Measurements from ENCODE around the gene PDE4A. TPM values are rescaled to one million over a fixed set of nuclear protein-coding genes. Genes with fewer than 3 reads are reported as not detected.
A peak's percentile ranks its signal among the peaks of the same experiment; 100 is the strongest.

PDE4A gene
- total and polyA plus RNA-seq, 7 experiments from 2014 or later, result 0.47 to 51.8 (median 2.0) TPM

- H3K4me1 Mint-ChIP-seq, result peaks cover 11 to 24% (median 17%) of the 10 kb centered on the region in 7 donors
- no peak for ATAC-seq
- H3K27ac Mint-ChIP-seq, result peak overlapping the region in 1 of 9 donors; percentile 19
- Histone ChIP-seq H3K36me3 (ENCODE audit: control insufficient read depth in 2 of 3, insufficient read depth in 3 of 3, low read length in 3 of 3) (no peaks in the 10 kb centered on the region), H3K27ac (ENCODE audit: low read depth, low read length) (no peak overlapping the region), H3K9me3 (ENCODE audit: control insufficient read depth in 2 of 3, low read length in 3 of 3) (no peaks in the 10 kb centered on the region), H3K4me3 (ENCODE audit: low read length) (no peak overlapping the region), H3K27me3 (ENCODE audit: control insufficient read depth in 2 of 2, insufficient read depth in 2 of 2, low read length in 2 of 2) (no peaks in the 10 kb centered on the region), H3K4me1 (ENCODE audit: control insufficient read depth in 2 of 2, insufficient read depth in 2 of 2, low read length in 2 of 2) (peaks cover 0 to 27% of the 10 kb centered on the region in 2 donors)
- peaks cover 0 to 1% (median 0%) of the 10 kb centered on the region in 11 donors for H3K9me3 Mint-ChIP-seq
- intact Hi-C loops (cut with micrococcal nuclease), result loop anchor here in 1 of 2 donors (5.0 kb wide), 1 partner anchor 44 kb away; no protein-coding TSS in a partner anchor
- H3K36me3 Mint-ChIP-seq, result peaks cover 0 to 6% (median 0%) of the 10 kb centered on the region in 5 donors
- POLR2A ChIA-PET, result no interaction called here
- H3K4me3 Mint-ChIP-seq, result no peak overlapping the region
- peaks cover 10 to 20% (median 12%) of the 10 kb centered on the region in 5 donors for H3K27me3 Mint-ChIP-seq
- CTCF ChIA-PET, result interaction anchor here (0.6 to 1.2 kb wide), 8 partner anchors 22 to 224 kb away, joined by 3 to 5 read pairs (median 3); no protein-coding TSS in a partner anchor
- peak in 1 of 9 donors; percentile 40 for DNase-seq
These were observed 88.4 kb downstream of the PDE4A start for GRCh38 chr19:10508707-10509106.

GRCh38 chr19:10510301-10510802, 90.0 kb downstream of the PDE4A start:
- Mint-ChIP-seq H3K27me3 (peaks cover 16 to 34% (median 18%) of the 10 kb centered on the region in 5 donors), H3K9me3 (no peaks in the 10 kb centered on the region), H3K36me3 (peaks cover 0 to 6% (median 0%) of the 10 kb centered on the region in 5 donors), H3K4me3 (no peak overlapping the region), H3K27ac (no peak overlapping the region), H3K4me1 (peaks cover 8 to 25% (median 19%) of the 10 kb centered on the region in 7 donors)
- Histone ChIP-seq H3K27ac (ENCODE audit: low read depth, low read length) (no peak overlapping the region), H3K9me3 (ENCODE audit: control insufficient read depth in 2 of 3, low read length in 3 of 3) (no peaks in the 10 kb centered on the region), H3K27me3 (ENCODE audit: control insufficient read depth in 2 of 2, insufficient read depth in 2 of 2, low read length in 2 of 2) (peaks cover 0 to 8% of the 10 kb centered on the region in 2 donors), H3K4me1 (ENCODE audit: control insufficient read depth in 2 of 2, insufficient read depth in 2 of 2, low read length in 2 of 2) (peaks cover 0 to 29% of the 10 kb centered on the region in 2 donors), H3K36me3 (ENCODE audit: control insufficient read depth in 2 of 3, insufficient read depth in 3 of 3, low read length in 3 of 3) (no peaks in the 10 kb centered on the region), H3K4me3 (ENCODE audit: low read length) (no peak overlapping the region)
- ChIA-PET CTCF (interaction anchor here (0.6 kb wide), 1 partner anchor 32 kb away, joined by 4 read pairs; no protein-coding TSS in a partner anchor), POLR2A (no interaction called here)
- ATAC-seq, result peak; percentile 33
- intact Hi-C loops (cut with micrococcal nuclease), result loop anchor here (1.0 to 5.0 kb wide), 3 partner anchors 41 to 218 kb away; no protein-coding TSS in a partner anchor
- DNase-seq, result peak in 8 of 9 donors; percentile 29 to 72 (median 52)

DNA sequence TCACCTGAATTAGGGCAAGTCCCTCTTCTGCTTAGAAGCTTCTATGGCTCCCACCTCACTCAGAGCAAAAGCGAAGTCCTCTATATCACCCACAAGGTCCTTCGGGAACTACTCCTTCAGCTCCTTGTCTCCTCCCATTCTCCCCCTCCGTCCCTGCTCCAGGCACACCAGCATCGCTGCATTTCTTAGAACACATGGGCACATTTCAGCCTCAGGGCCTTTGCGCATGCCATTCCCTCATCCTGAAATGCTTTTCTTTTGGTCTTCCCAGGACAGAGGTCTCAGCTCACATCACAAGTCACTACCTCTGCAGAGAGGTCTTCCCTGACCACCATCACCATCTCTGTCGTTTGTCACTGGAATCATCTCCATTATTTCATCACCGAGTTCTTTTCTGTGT, 92.9 kb downstream of the PDE4A start:
- Mint-ChIP-seq H3K9me3 (peaks cover 0 to 2% (median 0%) of the 10 kb centered on the region in 11 donors), H3K27ac (peak overlapping the region in 1 of 9 donors; percentile 9), H3K4me1 (peaks cover 15 to 30% (median 22%) of the 10 kb centered on the region in 7 donors), H3K27me3 (peaks cover 34 to 55% (median 39%) of the 10 kb centered on the region in 5 donors), H3K4me3 (peak overlapping the region in 4 of 10 donors; percentile 32 to 65 (median 57)), H3K36me3 (peaks cover 0 to 6% (median 0%) of the 10 kb centered on the region in 5 donors)
- H3K36me3 ChIP-seq (ENCODE audit: control insufficient read depth in 2 of 3, insufficient read depth in 3 of 3, low read length in 3 of 3), result no peaks in the 10 kb centered on the region
- CTCF ChIA-PET, result no interaction called here
- H3K4me1 ChIP-seq (ENCODE audit: control insufficient read depth in 2 of 2, insufficient read depth in 2 of 2, low read length in 2 of 2), result peaks cover 7 to 39% of the 10 kb centered on the region in 2 donors
- POLR2A ChIA-PET, result no interaction called here
- peaks cover 0 to 12% of the 10 kb centered on the region in 2 donors for H3K27me3 ChIP-seq (ENCODE audit: control insufficient read depth in 2 of 2, insufficient read depth in 2 of 2, low read length in 2 of 2)
- DNase-seq (no peak), ATAC-seq (no peak)
- no peaks in the 10 kb centered on the region for H3K9me3 ChIP-seq (ENCODE audit: control insufficient read depth in 2 of 3, low read length in 3 of 3)
- H3K4me3 ChIP-seq (ENCODE audit: low read length), result no peak overlapping the region
- H3K27ac ChIP-seq (ENCODE audit: low read depth, low read length), result no peak overlapping the region
- intact Hi-C loops (cut with micrococcal nuclease), result loop anchor here in 1 of 2 donors (5.0 kb wide), 1 partner anchor 221 kb away; no protein-coding TSS in a partner anchor

DNA sequence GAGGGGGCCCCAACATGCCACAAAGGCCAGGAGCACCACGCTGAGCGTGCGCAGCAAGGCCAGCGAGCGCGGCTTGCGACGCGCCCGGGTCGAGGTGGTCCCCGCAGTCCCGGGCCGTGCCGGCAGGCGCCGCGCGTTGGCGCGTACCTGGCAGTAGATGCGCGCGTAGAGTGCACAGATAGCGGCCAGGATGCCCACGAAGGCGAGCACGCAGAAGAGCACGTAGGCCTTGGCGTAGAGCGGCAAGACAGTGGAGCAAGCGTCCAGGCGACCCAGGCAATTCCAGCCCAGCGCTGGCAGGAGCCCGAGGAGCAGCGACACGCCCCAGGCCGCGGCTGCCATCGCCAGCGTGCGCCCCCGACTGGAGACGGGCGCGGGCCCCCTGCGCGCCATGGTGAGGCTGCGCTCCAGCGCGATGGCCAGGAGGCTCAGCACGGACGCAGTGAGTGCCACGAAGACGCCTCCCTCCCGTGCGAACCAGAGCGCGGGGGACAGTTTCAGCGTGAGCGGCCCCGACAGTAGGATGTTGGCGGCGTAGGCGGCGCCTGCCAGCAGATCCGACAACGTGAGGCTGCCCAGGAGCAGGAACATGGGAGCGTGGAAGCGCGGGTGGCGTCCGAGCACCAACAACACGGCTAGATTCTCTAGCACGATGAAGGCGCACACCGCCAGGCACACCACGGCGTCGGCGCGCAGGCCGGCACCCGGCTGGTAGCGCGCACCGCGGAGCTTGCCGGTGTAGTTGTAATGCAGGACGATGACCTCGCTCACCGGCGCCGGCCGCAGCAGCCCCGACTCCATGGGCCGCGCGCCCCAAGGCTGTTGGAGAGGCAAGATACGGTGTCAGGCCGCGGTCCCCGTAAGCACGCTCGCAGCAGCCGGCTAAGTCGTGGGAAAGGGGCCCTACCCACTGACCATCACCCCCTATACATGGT, 94.1 kb downstream of the PDE4A start:
- H3K9me3 Mint-ChIP-seq, result peaks cover 0 to 2% (median 0%) of the 10 kb centered on the region in 11 donors
- POLR2A ChIA-PET, result no interaction called here
- peaks cover 45 to 68% (median 50%) of the 10 kb centered on the region in 5 donors for H3K27me3 Mint-ChIP-seq
- peak; percentile 49 for ATAC-seq
- peaks cover 18 to 38% (median 29%) of the 10 kb centered on the region in 7 donors for H3K4me1 Mint-ChIP-seq
- Histone ChIP-seq H3K36me3 (ENCODE audit: control insufficient read depth in 2 of 3, insufficient read depth in 3 of 3, low read length in 3 of 3) (no peaks in the 10 kb centered on the region), H3K27ac (ENCODE audit: low read depth, low read length) (no peak overlapping the region), H3K27me3 (ENCODE audit: control insufficient read depth in 2 of 2, insufficient read depth in 2 of 2, low read length in 2 of 2) (peaks cover 0 to 17% of the 10 kb centered on the region in 2 donors), H3K9me3 (ENCODE audit: control insufficient read depth in 2 of 3, low read length in 3 of 3) (no peaks in the 10 kb centered on the region), H3K4me1 (ENCODE audit: control insufficient read depth in 2 of 2, insufficient read depth in 2 of 2, low read length in 2 of 2) (peaks cover 11 to 43% of the 10 kb centered on the region in 2 donors), H3K4me3 (ENCODE audit: low read length) (peak overlapping the region; percentile 16)
- H3K4me3 Mint-ChIP-seq, result peak overlapping the region in 8 of 10 donors; percentile 32 to 81 (median 64)
- CTCF ChIA-PET, result no interaction called here
- peak in 3 of 9 donors; percentile 29 to 52 (median 37) for DNase-seq
- intact Hi-C loops (cut with micrococcal nuclease), result loop anchor here in 1 of 2 donors (5.0 kb wide), 1 partner anchor 222 kb away; no protein-coding TSS in a partner anchor
- no peak overlapping the region for H3K27ac Mint-ChIP-seq
- H3K36me3 Mint-ChIP-seq, result peaks cover 0 to 6% (median 1%) of the 10 kb centered on the region in 5 donors

GRCh38 chr19:10516064-10516385, 95.7 kb downstream of the PDE4A start:
- peaks cover 49 to 73% (median 53%) of the 10 kb centered on the region in 5 donors for H3K27me3 Mint-ChIP-seq
- Histone ChIP-seq H3K36me3 (ENCODE audit: control insufficient read depth in 2 of 3, insufficient read depth in 3 of 3, low read length in 3 of 3) (no peaks in the 10 kb centered on the region), H3K9me3 (ENCODE audit: control insufficient read depth in 2 of 3, low read length in 3 of 3) (no peaks in the 10 kb centered on the region), H3K4me3 (ENCODE audit: low read length) (peak overlapping the region; percentile 43), H3K4me1 (ENCODE audit: control insufficient read depth in 2 of 2, insufficient read depth in 2 of 2, low read length in 2 of 2) (peaks cover 11 to 36% of the 10 kb centered on the region in 2 donors), H3K27ac (ENCODE audit: low read depth, low read length) (no peak overlapping the region), H3K27me3 (ENCODE audit: control insufficient read depth in 2 of 2, insufficient read depth in 2 of 2, low read length in 2 of 2) (peaks cover 0 to 17% of the 10 kb centered on the region in 2 donors)
- H3K4me1 Mint-ChIP-seq, result peaks cover 18 to 43% (median 30%) of the 10 kb centered on the region in 7 donors
- peaks cover 0 to 6% (median 1%) of the 10 kb centered on the region in 5 donors for H3K36me3 Mint-ChIP-seq
- ChIA-PET CTCF (interaction anchor here (1.1 kb wide), 1 partner anchor 15 kb away, joined by 3 read pairs; no protein-coding TSS in a partner anchor), POLR2A (no interaction called here)
- peaks cover 0 to 2% (median 0%) of the 10 kb centered on the region in 11 donors for H3K9me3 Mint-ChIP-seq
- peak overlapping the region in 6 of 10 donors; percentile 0 to 81 (median 40) for H3K4me3 Mint-ChIP-seq
- ATAC-seq, result peak; percentile 72
- intact Hi-C loops (cut with micrococcal nuclease), result no loop called here
- H3K27ac Mint-ChIP-seq, result peak overlapping the region in 2 of 9 donors; percentile 29 to 31
- DNase-seq, result no peak

- Histone ChIP-seq H3K4me3 (ENCODE audit: low read length) (peak overlapping the region; percentile 43), H3K4me1 (ENCODE audit: control insufficient read depth in 2 of 2, insufficient read depth in 2 of 2, low read length in 2 of 2) (peaks cover 11 to 36% of the 10 kb centered on the region in 2 donors), H3K27ac (ENCODE audit: low read depth, low read length) (no peak overlapping the region), H3K27me3 (ENCODE audit: control insufficient read depth in 2 of 2, insufficient read depth in 2 of 2, low read length in 2 of 2) (peaks cover 0 to 17% of the 10 kb centered on the region in 2 donors), H3K36me3 (ENCODE audit: control insufficient read depth in 2 of 3, insufficient read depth in 3 of 3, low read length in 3 of 3) (no peaks in the 10 kb centered on the region), H3K9me3 (ENCODE audit: control insufficient read depth in 2 of 3, low read length in 3 of 3) (no peaks in the 10 kb centered on the region)
- Mint-ChIP-seq H3K4me1 (peaks cover 18 to 43% (median 30%) of the 10 kb centered on the region in 7 donors), H3K9me3 (peaks cover 0 to 2% (median 0%) of the 10 kb centered on the region in 11 donors), H3K4me3 (peak overlapping the region; percentile 18 to 81 (median 65)), H3K27ac (peak overlapping the region in 2 of 9 donors; percentile 31 to 46), H3K27me3 (peaks cover 49 to 69% (median 53%) of the 10 kb centered on the region in 5 donors), H3K36me3 (peaks cover 0 to 6% (median 1%) of the 10 kb centered on the region in 5 donors)
- ChIA-PET CTCF (no interaction called here), POLR2A (interaction anchor here (1.8 kb wide), 1 partner anchor 49 kb away, joined by 4 read pairs; the partner anchor contains the start of gene KRI1)
- intact Hi-C loops (cut with micrococcal nuclease), result no loop called here
- DNase-seq (no peak), ATAC-seq (no peak)
These were observed 96.4 kb downstream of the PDE4A start for GRCh38 chr19:10516671-10517286.
